ENCODE results near the gene MBOAT2. TPM values are rescaled to one million over a fixed set of nuclear protein-coding genes. Genes with fewer than 3 reads are reported as not detected.

MBOAT2 gene
- total and polyA plus RNA-seq, 2 of the 13 experiments (the other 11 are each of a cell fraction or from before 2014, with no cell fraction given): 0.11 to 0.36 TPM

DNA sequence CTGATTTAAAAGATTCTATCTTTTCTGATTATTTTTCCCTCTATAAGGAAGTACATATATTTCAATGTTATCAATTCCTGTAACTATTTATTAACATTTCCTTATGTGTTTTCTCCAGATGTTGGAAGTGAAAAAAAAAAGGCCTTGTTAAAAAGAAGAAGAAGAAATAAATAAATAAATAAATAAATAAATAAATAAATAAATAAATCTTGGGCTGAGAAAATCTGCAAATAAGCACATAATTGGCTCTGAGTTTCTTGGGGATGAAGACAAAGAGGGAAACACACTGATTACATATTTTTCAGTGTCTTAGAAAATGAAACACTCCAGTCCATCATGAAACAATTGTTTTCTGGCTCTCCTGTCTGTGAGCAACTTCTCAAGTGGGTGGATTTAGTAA, 21.1 kb upstream of the MBOAT2 start:
- Histone ChIP-seq H3K27me3 (ENCODE audit: control insufficient read depth in 1 of 2, insufficient read depth in 2 of 2, low read length in 2 of 2) (peaks cover 0 to 18% of the 10 kb centered on the region in 2 experiments; a peak in 3 of 5 replicates), H3K27ac (ENCODE audit: extremely low read length, insufficient read depth, low read length) (no peak overlapping the region), H4K20me1 (ENCODE audit: insufficient read depth, low read length) (no peaks in the 10 kb centered on the region), H3K4me1 (ENCODE audit: insufficient read depth, low read length) (no peaks in the 10 kb centered on the region), H3K4me2 (ENCODE audit: low read depth, low read length) (no peak overlapping the region), H3K79me2 (ENCODE audit: insufficient read depth, low read length) (no peaks in the 10 kb centered on the region), H3K36me3 (replicated peaks in 1 of 2; ENCODE audit: control insufficient read depth in 1 of 2, insufficient read depth in 2 of 2, low read length in 2 of 2) (no peaks in the 10 kb centered on the region), H2AFZ (ENCODE audit: low read length) (no peak overlapping the region), H3K9me3 (ENCODE audit: low read length) (no peaks in the 10 kb centered on the region), H3K9ac (ENCODE audit: insufficient read depth, low read depth, low read length) (no peak overlapping the region), H3K4me3 (replicated peaks in 1 of 3; ENCODE audit: insufficient read depth in 1 of 3, low read depth in 2 of 3, low read length in 3 of 3) (no peak overlapping the region)
- DNase-seq (ENCODE audit: low spot score): no peak
- intact Hi-C loops (cut with micrococcal nuclease; ENCODE audit: unreplicated experiment) (no loop called here), in situ Hi-C loops (cut with HindIII; ENCODE audit: extremely low pct_ligation_motif_present, low pct_unique_long_range_greater_than_20kb) (no loop called here)
- TF ChIP-seq, protein P1, sequence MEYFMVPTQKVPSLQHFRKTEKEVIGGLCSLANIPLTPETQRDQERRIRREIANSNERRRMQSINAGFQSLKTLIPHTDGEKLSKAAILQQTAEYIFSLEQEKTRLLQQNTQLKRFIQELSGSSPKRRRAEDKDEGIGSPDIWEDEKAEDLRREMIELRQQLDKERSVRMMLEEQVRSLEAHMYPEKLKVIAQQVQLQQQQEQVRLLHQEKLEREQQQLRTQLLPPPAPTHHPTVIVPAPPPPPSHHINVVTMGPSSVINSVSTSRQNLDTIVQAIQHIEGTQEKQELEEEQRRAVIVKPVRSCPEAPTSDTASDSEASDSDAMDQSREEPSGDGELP (IDR thresholded peaks at IDR 0.05; ENCODE audit: borderline replicate concordance, low read depth): no peak
- TF ChIP-seq MBD4 (IDR thresholded peaks at IDR 0.05; ENCODE audit: borderline replicate concordance, low read length) (no peak), ZNF7 (CRISPR knock-in tag; IDR thresholded peaks at IDR 0.05) (no peak), ERF (CRISPR knock-in tag; IDR thresholded peaks at IDR 0.05) (no peak), NKX3-1 (CRISPR knock-in tag; IDR thresholded peaks at IDR 0.05) (no peak), ZNF790 (CRISPR knock-in tag; IDR thresholded peaks at IDR 0.05; ENCODE audit: borderline replicate concordance) (no peak), ZNF547 (CRISPR knock-in tag; IDR thresholded peaks at IDR 0.05) (no peak), U2AF1 (optimal IDR thresholded peaks at IDR 0.05; ENCODE audit: low read depth, low read length) (no peak)
- TF ChIP-seq, protein P2, sequence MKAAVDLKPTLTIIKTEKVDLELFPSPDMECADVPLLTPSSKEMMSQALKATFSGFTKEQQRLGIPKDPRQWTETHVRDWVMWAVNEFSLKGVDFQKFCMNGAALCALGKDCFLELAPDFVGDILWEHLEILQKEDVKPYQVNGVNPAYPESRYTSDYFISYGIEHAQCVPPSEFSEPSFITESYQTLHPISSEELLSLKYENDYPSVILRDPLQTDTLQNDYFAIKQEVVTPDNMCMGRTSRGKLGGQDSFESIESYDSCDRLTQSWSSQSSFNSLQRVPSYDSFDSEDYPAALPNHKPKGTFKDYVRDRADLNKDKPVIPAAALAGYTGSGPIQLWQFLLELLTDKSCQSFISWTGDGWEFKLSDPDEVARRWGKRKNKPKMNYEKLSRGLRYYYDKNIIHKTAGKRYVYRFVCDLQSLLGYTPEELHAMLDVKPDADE (CRISPR knock-in tag; IDR thresholded peaks at IDR 0.05): no peak
- TF ChIP-seq, protein P3, sequence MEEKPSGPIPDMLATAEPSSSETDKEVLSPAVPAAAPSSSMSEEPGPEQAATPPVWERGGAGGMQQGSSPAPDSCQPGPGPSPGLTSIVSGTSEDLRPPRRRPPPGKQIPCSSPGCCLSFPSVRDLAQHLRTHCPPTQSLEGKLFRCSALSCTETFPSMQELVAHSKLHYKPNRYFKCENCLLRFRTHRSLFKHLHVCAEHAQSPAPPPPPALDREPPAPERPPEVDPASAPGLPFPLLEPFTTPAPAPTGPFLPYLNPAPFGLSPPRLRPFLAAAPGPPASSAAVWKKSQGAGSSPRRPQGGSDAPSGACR (CRISPR knock-in tag; IDR thresholded peaks at IDR 0.05): no peak
- BruUV-seq (replicated peaks): no TSS peak
- no peak for ATAC-seq
- POLR2A ChIA-PET: no interaction called here
- CTCF ChIA-PET (ENCODE audit: low intra/inter-chr PET ratio, low total read pairs): no interaction called here
- FAIRE-seq: no peak

Data from HepG2 (cell line).